ENCODE results near the gene ZCCHC7. TPM values are rescaled to one million over a fixed set of nuclear protein-coding genes. Genes with fewer than 3 reads are reported as not detected.
"Not testable (repeated sequence)": the region's sequence is repeated elsewhere in the genome, so short reads cannot be mapped to it uniquely, and the experiment has no call there.

Gene ZCCHC7
- total and polyA plus RNA-seq, 2 experiments from 2014 or later, result 15.3 to 19.4 TPM

- Histone ChIP-seq H3F3A (ENCODE audit: insufficient read depth) (no peaks in the 10 kb centered on the region), H3K9ac (no peak overlapping the region), H3K27me3 (replicated peaks; ENCODE audit: insufficient read depth) (no peaks in the 10 kb centered on the region), H3K79me2 (ENCODE audit: insufficient read depth) (peaks cover 41% of the 10 kb centered on the region), H3K27ac (no peak overlapping the region), H3K4me3 (no peak overlapping the region), H3K9me3 (ENCODE audit: low read depth) (no peaks in the 10 kb centered on the region), H3K4me1 (ENCODE audit: insufficient read depth) (no peaks in the 10 kb centered on the region), H3K36me3 (ENCODE audit: low read depth) (peaks cover 3% of the 10 kb centered on the region), H3K4me2 (ENCODE audit: unreplicated experiment) (no peak overlapping the region), H3K9me2 (ENCODE audit: insufficient read depth) (no peaks in the 10 kb centered on the region), H2AFZ (no peak overlapping the region), H4K20me1 (ENCODE audit: insufficient read depth) (peaks cover 8% of the 10 kb centered on the region; the same call in 1 of the 2 replicates)
- WGBS, 2 experiments (ENCODE audit: low coverage in 1 of 2, low lambda C conversion rate in 2 of 2, missing lambda C conversion rate in 2 of 2), result 81 to 90% methylated on average over 4 of the region's 4 CpGs
- DNase-seq, result peak; percentile 51
- in situ Hi-C loops (cut with MboI), result no loop called here
- TF ChIP-seq EZH2phosphoT487 (IDR thresholded peaks at IDR 0.05; ENCODE audit: insufficient read depth, low read depth), result no peak
- no peak for TF ChIP-seq EZH2 (IDR thresholded peaks at IDR 0.05; ENCODE audit: insufficient read depth, poor library complexity, severe bottlenecking)
Measured at GRCh38 chr9:37156781-37157356, 36.5 kb downstream of the ZCCHC7 start.

GRCh38 chr9:37157726-37158377 is 37.5 kb downstream of the ZCCHC7 start:
- H3K4me2 ChIP-seq (ENCODE audit: unreplicated experiment), result no peak overlapping the region
- 94 to 98% methylated on average over 4 of the region's 4 CpGs for WGBS, 2 experiments (ENCODE audit: low coverage in 1 of 2, low lambda C conversion rate in 2 of 2, missing lambda C conversion rate in 2 of 2)

GRCh38 chr9:37163299-37163698 is 42.9 kb downstream of the ZCCHC7 start:
- Histone ChIP-seq H4K20me1 (ENCODE audit: insufficient read depth) (no peaks in the 10 kb centered on the region), H3K27ac (no peak overlapping the region), H2AFZ (no peak overlapping the region), H3K79me2 (ENCODE audit: insufficient read depth) (peaks cover 32% of the 10 kb centered on the region), H3F3A (ENCODE audit: insufficient read depth) (no peaks in the 10 kb centered on the region), H3K4me2 (ENCODE audit: unreplicated experiment) (no peak overlapping the region), H3K9ac (no peak overlapping the region), H3K9me2 (ENCODE audit: insufficient read depth) (no peaks in the 10 kb centered on the region), H3K27me3 (replicated peaks; ENCODE audit: insufficient read depth) (no peaks in the 10 kb centered on the region), H3K4me1 (ENCODE audit: insufficient read depth) (no peaks in the 10 kb centered on the region), H3K9me3 (ENCODE audit: low read depth) (no peaks in the 10 kb centered on the region), H3K4me3 (no peak overlapping the region), H3K36me3 (ENCODE audit: low read depth) (peaks cover 3% of the 10 kb centered on the region; the same call in 1 of the 2 replicates)
- DNase-seq, result no peak
- TF ChIP-seq EZH2 (IDR thresholded peaks at IDR 0.05; ENCODE audit: insufficient read depth, poor library complexity, severe bottlenecking), result no peak
- no peak for TF ChIP-seq EZH2phosphoT487 (IDR thresholded peaks at IDR 0.05; ENCODE audit: insufficient read depth, low read depth)
- in situ Hi-C loops (cut with MboI), result no loop called here
- WGBS, 2 experiments (ENCODE audit: low coverage in 1 of 2, low lambda C conversion rate in 2 of 2, missing lambda C conversion rate in 2 of 2), result 96 to 98% methylated on average over 4 of the region's 4 CpGs

More at GRCh38 chr9:37157726-37158377, 37.5 kb downstream of the ZCCHC7 start:
- DNase-seq, result no peak
- peaks cover 8% of the 10 kb centered on the region; the same call in 1 of the 2 replicates for H4K20me1 ChIP-seq (ENCODE audit: insufficient read depth)
- no peaks in the 10 kb centered on the region for H3K4me1 ChIP-seq (ENCODE audit: insufficient read depth)
- H3K79me2 ChIP-seq (ENCODE audit: insufficient read depth), result peaks cover 41% of the 10 kb centered on the region
- no peak for TF ChIP-seq EZH2phosphoT487 (IDR thresholded peaks at IDR 0.05; ENCODE audit: insufficient read depth, low read depth)
- no peak for TF ChIP-seq EZH2 (IDR thresholded peaks at IDR 0.05; ENCODE audit: insufficient read depth, poor library complexity, severe bottlenecking)
- H3K36me3 ChIP-seq (ENCODE audit: low read depth), result peaks cover 3% of the 10 kb centered on the region
- no peak overlapping the region for H3K9ac ChIP-seq
- H2AFZ ChIP-seq, result no peak overlapping the region
- H3F3A ChIP-seq (ENCODE audit: insufficient read depth), result no peaks in the 10 kb centered on the region
- no peak overlapping the region for H3K4me3 ChIP-seq
- in situ Hi-C loops (cut with MboI), result no loop called here
- no peaks in the 10 kb centered on the region for H3K27me3 ChIP-seq (replicated peaks; ENCODE audit: insufficient read depth)
- no peak overlapping the region for H3K27ac ChIP-seq
- H3K9me2 ChIP-seq (ENCODE audit: insufficient read depth), result no peaks in the 10 kb centered on the region
- no peaks in the 10 kb centered on the region for H3K9me3 ChIP-seq (ENCODE audit: low read depth)

- H4K20me1 ChIP-seq (ENCODE audit: insufficient read depth); H3K4me2 ChIP-seq (ENCODE audit: unreplicated experiment); H3K4me3 ChIP-seq; H3K9ac ChIP-seq; H3K9me2 ChIP-seq (ENCODE audit: insufficient read depth); H3K9me3 ChIP-seq (ENCODE audit: low read depth); H3K4me1 ChIP-seq (ENCODE audit: insufficient read depth); H3K36me3 ChIP-seq (ENCODE audit: low read depth); H3K27me3 ChIP-seq (replicated peaks; ENCODE audit: insufficient read depth); H3F3A ChIP-seq (ENCODE audit: insufficient read depth); H2AFZ ChIP-seq; H3K27ac ChIP-seq; in situ Hi-C loops (cut with MboI); DNase-seq: not testable (repeated sequence)
- 84 to 89% methylated on average over 4 of the region's 4 CpGs for WGBS, 2 experiments (ENCODE audit: low coverage in 1 of 2, low lambda C conversion rate in 2 of 2, missing lambda C conversion rate in 2 of 2)
- peaks cover 30% of the 10 kb centered on the region for H3K79me2 ChIP-seq (ENCODE audit: insufficient read depth)
Measured at GRCh38 chr9:37164335-37164734, 44.0 kb downstream of the ZCCHC7 start.

All from GM23248 (cell line).